Keratinocyte (primary cell): ENCODE data around the gene RXRA.

ENCODE experiments used
- CTCF ChIP-seq, 3 experiments: IDR thresholded peaks in 1 of 3; conservative IDR thresholded peaks in 1 of 3; optimal IDR thresholded peaks in 1 of 3; 2 replicates in 2 of 3; 3 replicates in 1 of 3; pipeline versions ENCODE3 to v1.5.1; 2011; ENCODE audit warnings: low read length in 3 of 3, mild to moderate bottlenecking in 3 of 3, moderate library complexity in 2 of 3, control low read depth in 1 of 3, inconsistent platforms in 1 of 3; ENCODE audit not compliant: insufficient read depth in 2 of 3; ENCODE audit errors: extremely low read depth in 1 of 3
- EZH2 ChIP-seq: IDR thresholded peaks from one replicate; pipeline ENCODE4 v1.6.1; 2012; ENCODE audit warnings: inconsistent platforms, mild to moderate bottlenecking, low read length, moderate library complexity

GRCh38 chr9:134377976-134378375 is 51.7 kb downstream of the RXRA start:
- TF ChIP-seq CTCF (optimal IDR thresholded peaks at IDR 0.05 in 1 of 3, IDR thresholded peaks at IDR 0.05 in 1 of 3, conservative IDR thresholded peaks at IDR 0.05 in 1 of 3; ENCODE audit: extremely low read depth in 1 of 3, insufficient read depth in 2 of 3, low read length in 3 of 3) = no peak
- no peak for TF ChIP-seq EZH2
